Transverse colon (tissue), 4 donors: ENCODE data around the gene GABRA6. TPM values are rescaled to one million over a fixed set of nuclear protein-coding genes. Genes with fewer than 3 reads are reported as not detected.
A peak's percentile ranks its signal among the peaks of the same experiment; 100 is the strongest.

Experiments used
- DNase-seq: peaks from one replicate; pipeline ENCODE4 v3.0.0-alpha.2; 2019
- H3K27ac ChIP-seq, 4 donors: fragments of 200-600 bp; sonication (generic); 2 replicates each; pipeline ENCODE4 v1.5.1; 2016 to 2018; ENCODE audit warnings: inconsistent platforms in 4 of 4
- H3K27me3 ChIP-seq: fragments of 200-600 bp; sonication (generic); 2 replicates; pipeline ENCODE4 v1.5.1; 2017; ENCODE audit warnings: inconsistent platforms
- H3K36me3 ChIP-seq, 4 donors: fragments of 200-600 bp; sonication (generic); 2 replicates each; pipeline ENCODE4 v1.5.1; 2017 to 2019; ENCODE audit warnings: inconsistent platforms in 4 of 4
- H3K4me1 ChIP-seq, 4 donors: fragments of 200-600 bp; sonication (generic); 2 replicates each; pipeline ENCODE4 v1.5.1; 2017 to 2020; ENCODE audit warnings: inconsistent platforms in 4 of 4
- H3K4me3 ChIP-seq, 4 donors: fragments of 200-600 bp; sonication (generic); 1 replicate in 1 of 4; 2 replicates in 3 of 4; pipeline versions ENCODE4 v1.5.1 to v1.6.1; 2017 to 2019; ENCODE audit warnings: inconsistent platforms in 4 of 4
- H3K9me3 ChIP-seq, 2 donors: fragments of 200-600 bp; sonication (generic); 2 replicates each; pipeline ENCODE4 v1.5.1; 2017 to 2019; ENCODE audit warnings: inconsistent platforms in 2 of 2
- EP300 ChIP-seq: sonication (generic); formaldehyde crosslinking; IDR thresholded peaks from one replicate; pipeline ENCODE4 v1.6.1; 2017; ENCODE audit warnings: antibody characterized with exemption, low read depth
- POLR2A ChIP-seq: fragments of 450-650 bp; IDR thresholded peaks from one replicate; pipeline ENCODE4 v1.6.1; 2016; ENCODE audit warnings: antibody characterized with exemption, mild to moderate bottlenecking, moderate library complexity
- POLR2AphosphoS5 ChIP-seq, 3 donors: sonication (generic); formaldehyde crosslinking; IDR thresholded peaks; one replicate each; pipeline ENCODE4 v1.6.1; 2016; ENCODE audit warnings: antibody characterized with exemption in 3 of 3
- WGBS, 2 donors: methylation state at CpG; one replicate each; pipeline ENCODE4 v1.1.5; 2018; ENCODE audit warnings: low coverage in 1 of 2; 5-methylcytosine and 5-hydroxymethylcytosine counted together
- in situ Hi-C, 4 donors: fragments of 200-750 bp; cut with MboI; loops; one replicate each; pipeline versions ENCODE4 v1.15.0 to v1.15.1; 2017; ENCODE audit warnings: low sequenced_read_pairs in 3 of 4, low pct_ligation_motif_present in 1 of 4, low pct_unique_long_range_greater_than_20kb in 1 of 4
- intact Hi-C: fragments of 100-400 bp; cut with DNase I; formaldehyde crosslinking; loops from one replicate; pipeline ENCODE4 v1.15.1; 2023; ENCODE audit warnings: low total_unique reads
- total RNA-seq, 4 donors: library from RNA; depleted of rRNA; stranded (reverse); fragments of >200 nt; gene quantifications; one replicate each; pipeline ENCODE4 v1.1.0, GENCODE V29; 2016
- TF ChIP-seq, protein P1 (sequence below), 5 experiments: fragments of 200-600 bp in 3 of 5; fragments of 450-650 bp in 2 of 5; sonication (generic) in 3 of 5; IDR thresholded peaks; 1 replicate in 2 of 5; 2 replicates in 3 of 5; pipeline ENCODE4 v1.5.1; 2016 to 2017; ENCODE audit warnings: antibody characterized with exemption in 5 of 5, inconsistent platforms in 3 of 5, mild to moderate bottlenecking in 2 of 5, moderate library complexity in 1 of 5

GABRA6 gene
- total RNA-seq, 4 donors from 2014 or later: not detected

- H3K27ac ChIP-seq: no peak overlapping the region
- WGBS, 2 donors: 79% methylated on average over 12 of the region's 12 CpGs; no CpG with 5 or more reads in 1 of the 2 donors
- no peaks in the 10 kb centered on the region for H3K9me3 ChIP-seq
- in situ Hi-C loops (no loop called here), intact Hi-C loops (no loop called here)
- no peaks in the 10 kb centered on the region for H3K27me3 ChIP-seq
- H3K4me3 ChIP-seq: no peak overlapping the region
- DNase-seq: no peak
- no peaks in the 10 kb centered on the region for H3K36me3 ChIP-seq
- no peak for TF ChIP-seq POLR2AphosphoS5 (IDR thresholded peaks at IDR 0.05)
- TF ChIP-seq, protein P1, sequence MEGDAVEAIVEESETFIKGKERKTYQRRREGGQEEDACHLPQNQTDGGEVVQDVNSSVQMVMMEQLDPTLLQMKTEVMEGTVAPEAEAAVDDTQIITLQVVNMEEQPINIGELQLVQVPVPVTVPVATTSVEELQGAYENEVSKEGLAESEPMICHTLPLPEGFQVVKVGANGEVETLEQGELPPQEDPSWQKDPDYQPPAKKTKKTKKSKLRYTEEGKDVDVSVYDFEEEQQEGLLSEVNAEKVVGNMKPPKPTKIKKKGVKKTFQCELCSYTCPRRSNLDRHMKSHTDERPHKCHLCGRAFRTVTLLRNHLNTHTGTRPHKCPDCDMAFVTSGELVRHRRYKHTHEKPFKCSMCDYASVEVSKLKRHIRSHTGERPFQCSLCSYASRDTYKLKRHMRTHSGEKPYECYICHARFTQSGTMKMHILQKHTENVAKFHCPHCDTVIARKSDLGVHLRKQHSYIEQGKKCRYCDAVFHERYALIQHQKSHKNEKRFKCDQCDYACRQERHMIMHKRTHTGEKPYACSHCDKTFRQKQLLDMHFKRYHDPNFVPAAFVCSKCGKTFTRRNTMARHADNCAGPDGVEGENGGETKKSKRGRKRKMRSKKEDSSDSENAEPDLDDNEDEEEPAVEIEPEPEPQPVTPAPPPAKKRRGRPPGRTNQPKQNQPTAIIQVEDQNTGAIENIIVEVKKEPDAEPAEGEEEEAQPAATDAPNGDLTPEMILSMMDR (IDR thresholded peaks at IDR 0.05): no peak
- no peak for TF ChIP-seq POLR2A
- no peak for TF ChIP-seq EP300
- no peaks in the 10 kb centered on the region for H3K4me1 ChIP-seq
Observed at GRCh38 chr5:161660806-161661205, 24.7 kb upstream of the GABRA6 start.

DNA sequence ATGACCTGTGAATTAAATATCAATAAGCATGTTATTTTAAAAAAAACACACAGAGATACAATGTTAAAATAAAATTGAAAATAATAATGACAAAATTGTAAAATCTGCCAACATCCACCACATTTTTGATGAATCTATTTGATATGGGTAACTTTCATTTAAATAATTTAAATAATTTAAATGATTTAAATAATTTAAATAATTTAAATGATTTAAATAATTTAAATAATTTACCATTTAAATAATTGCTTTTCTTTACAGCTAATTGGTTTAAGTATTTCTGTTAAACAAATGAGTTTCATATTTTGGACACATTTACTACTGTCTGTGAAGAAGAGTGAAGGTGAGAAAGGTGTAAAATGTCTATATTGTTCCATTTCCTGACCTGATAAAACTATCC is 22.1 kb upstream of the GABRA6 start:
- Histone ChIP-seq H3K9me3 (no peaks in the 10 kb centered on the region), H3K27ac (no peak overlapping the region), H3K4me3 (no peak overlapping the region), H3K27me3 (no peaks in the 10 kb centered on the region), H3K4me1 (no peaks in the 10 kb centered on the region), H3K36me3 (no peaks in the 10 kb centered on the region)
- in situ Hi-C loops: no loop called here
- TF ChIP-seq EP300: no peak
- TF ChIP-seq POLR2A: no peak
- no peak for TF ChIP-seq POLR2AphosphoS5 (IDR thresholded peaks at IDR 0.05)
- TF ChIP-seq, protein P1 (IDR thresholded peaks at IDR 0.05): no peak
- no peak for DNase-seq
- intact Hi-C loops: no loop called here

- no peak for DNase-seq
- Histone ChIP-seq H3K27me3 (no peaks in the 10 kb centered on the region), H3K4me3 (no peak overlapping the region), H3K27ac (no peak overlapping the region), H3K9me3 (no peaks in the 10 kb centered on the region), H3K36me3 (no peaks in the 10 kb centered on the region), H3K4me1 (no peaks in the 10 kb centered on the region)
- WGBS, 2 donors: 13 to 14% methylated on average over 2 of the region's 2 CpGs
- TF ChIP-seq, protein P1 (IDR thresholded peaks at IDR 0.05): peak in 4 of 5 experiments; percentile 31 to 47 (median 36)
- TF ChIP-seq POLR2A: no peak
- no peak for TF ChIP-seq EP300
- no peak for TF ChIP-seq POLR2AphosphoS5 (IDR thresholded peaks at IDR 0.05)
- intact Hi-C loops: no loop called here
- in situ Hi-C loops: no loop called here
Observed at GRCh38 chr5:161676103-161676502, 9.4 kb upstream of the GABRA6 start.

DNA sequence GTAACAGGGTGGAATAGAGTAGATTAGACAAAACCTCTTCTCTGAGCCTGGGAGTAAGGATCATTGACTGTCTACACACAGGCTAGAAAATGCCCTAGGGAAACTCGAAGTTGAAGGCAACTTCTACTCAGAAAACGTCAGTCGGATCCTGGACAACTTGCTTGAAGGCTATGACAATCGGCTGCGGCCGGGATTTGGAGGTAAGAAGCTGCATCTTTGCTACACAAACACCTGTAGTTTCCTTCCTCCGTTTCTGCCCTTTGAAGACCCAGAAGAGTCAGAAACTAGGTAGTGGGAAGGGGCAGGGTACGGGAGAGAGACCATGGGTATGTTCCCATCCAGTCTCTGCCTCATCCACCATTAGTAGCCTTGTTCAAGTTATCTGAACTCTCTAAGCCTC is 628 bp downstream of the GABRA6 start:
- intact Hi-C loops (no loop called here), in situ Hi-C loops (no loop called here)
- WGBS, 2 donors: 66 to 75% methylated on average over 5 to 8 of the region's 8 CpGs

More for the DNA sequence above, 628 bp downstream of the GABRA6 start:
- Histone ChIP-seq H3K4me3 (no peak overlapping the region), H3K9me3 (no peaks in the 10 kb centered on the region), H3K36me3 (no peaks in the 10 kb centered on the region), H3K27ac (no peak overlapping the region), H3K4me1 (no peaks in the 10 kb centered on the region), H3K27me3 (no peaks in the 10 kb centered on the region)
- TF ChIP-seq POLR2A: no peak
- TF ChIP-seq, protein P1 (IDR thresholded peaks at IDR 0.05): no peak
- no peak for TF ChIP-seq POLR2AphosphoS5 (IDR thresholded peaks at IDR 0.05)
- no peak for TF ChIP-seq EP300
- no peak for DNase-seq
